OCI-LY7 (cell line): ENCODE measurements around the gene DUSP28. TPM values are rescaled to one million over a fixed set of nuclear protein-coding genes. Genes with fewer than 3 reads are reported as not detected.
A peak's percentile ranks its signal among the peaks of the same experiment; 100 is the strongest.

Experiments used
- BruUV-seq: library from RNA; stranded (reverse); fragments of 400-500 nt; replicated peaks from 2 replicates; lab custom pipeline; 2021; lab: Mats Ljungman, UMichigan
- CTCF ChIA-PET: fragments of 300-600 bp; sonication (Branson Sonifier 250); formaldehyde crosslinking; loops from one replicate; lab custom pipeline; 2022; ENCODE audit warnings: antibody characterized with exemption; ENCODE audit not compliant: unreplicated experiment; lab: Charles Lee
- POLR2A ChIA-PET: fragments of 300-600 bp; sonication (Branson Sonifier 250); formaldehyde crosslinking; loops from one replicate; lab custom pipeline; 2022; ENCODE audit warnings: antibody characterized with exemption; lab: Charles Lee
- DNase-seq: peaks from one replicate; pipeline ENCODE4 v3.0.0-alpha.2; 2015; ENCODE audit warnings: low spot score
- H2AFZ ChIP-seq: fragments of 200-600 bp; sonication (generic), shearing (Covaris generic); 2 replicates; pipeline ENCODE4 v1.6.1; 2014; ENCODE audit warnings: mild to moderate bottlenecking, antibody characterized with exemption, low read length, moderate library complexity
- H3K27ac ChIP-seq: fragments of 200-600 bp; sonication (generic); 2 replicates; pipeline ENCODE4 v1.5.1; 2014; ENCODE audit warnings: mixed run types, low read depth, mild to moderate bottlenecking, moderate library complexity, low read length, inconsistent platforms; ENCODE audit not compliant: poor library complexity, severe bottlenecking
- H3K36me3 ChIP-seq: fragments of 200-600 bp; sonication (generic); 2 replicates; pipeline ENCODE4 v1.6.1; 2014; ENCODE audit warnings: mild to moderate bottlenecking, antibody characterized with exemption, low read length, moderate library complexity, mixed read lengths; ENCODE audit not compliant: insufficient read depth
- H3K4me1 ChIP-seq: fragments of 200-600 bp; sonication (generic); 2 replicates; pipeline ENCODE4 v1.5.1; 2014; ENCODE audit warnings: mild to moderate bottlenecking, low read length; ENCODE audit not compliant: insufficient read depth, poor library complexity, severe bottlenecking
- H3K4me2 ChIP-seq: fragments of 200-600 bp; sonication (generic); 2 replicates; pipeline ENCODE4 v1.6.1; 2014; ENCODE audit warnings: mild to moderate bottlenecking, low read length
- H3K4me3 ChIP-seq: fragments of 200-600 bp; sonication (generic); 2 replicates; pipeline ENCODE4 v1.5.1; 2014; ENCODE audit warnings: mild to moderate bottlenecking, low read depth, low read length; ENCODE audit not compliant: poor library complexity, severe bottlenecking
- H3K79me2 ChIP-seq: fragments of 200-600 bp; sonication (generic); 2 replicates; pipeline ENCODE4 v1.6.1; 2016; ENCODE audit warnings: low read depth, mild to moderate bottlenecking, low read length, moderate library complexity, mixed read lengths; ENCODE audit not compliant: insufficient read depth
- H3K9me2 ChIP-seq: fragments of 200-600 bp; sonication (generic); 2 replicates; pipeline ENCODE4 v1.6.1; 2016; ENCODE audit warnings: mild to moderate bottlenecking, low read length, mixed read lengths; ENCODE audit not compliant: insufficient read depth
- H3K9me3 ChIP-seq: fragments of 200-600 bp; sonication (generic); 2 replicates; pipeline ENCODE4 v1.6.1; 2014; ENCODE audit warnings: mild to moderate bottlenecking, mixed run types, low read length, mixed read lengths
- H4K20me1 ChIP-seq: fragments of 200-600 bp; sonication (generic); 2 replicates; pipeline ENCODE4 v1.6.1; 2014; ENCODE audit warnings: mild to moderate bottlenecking, antibody characterized with exemption, low read length, moderate library complexity, mixed read lengths; ENCODE audit not compliant: insufficient read depth
- CTCF ChIP-seq: fragments of 200-600 bp; sonication (generic); conservative IDR thresholded peaks from 2 replicates; pipeline ENCODE4 v1.5.1; 2014; ENCODE audit warnings: mild to moderate bottlenecking, antibody characterized with exemption, low read length, moderate library complexity, mixed read lengths
- EZH2phosphoT487 ChIP-seq: fragments of 200-600 bp; sonication (generic); IDR thresholded peaks from 2 replicates; pipeline ENCODE4 v1.6.1; 2018; ENCODE audit warnings: low read depth, borderline replicate concordance, mild to moderate bottlenecking, mixed run types, antibody characterized with exemption, low read length, moderate library complexity, mixed read lengths
- intact Hi-C: fragments of 100-400 bp; cut with micrococcal nuclease; formaldehyde crosslinking; loops from one replicate; pipeline ENCODE4 v1.10.0; 2022; ENCODE audit not compliant: unreplicated experiment
- total RNA-seq, 2 experiments: library from RNA; depleted of rRNA in 1 of 2; stranded (reverse); fragments of >200 nt in 1 of 2; shearing (Covaris generic) in 1 of 2; gene quantifications; 2 replicates each; pipeline ENCODE4 v1.2.3, GENCODE V29; 2014 to 2022

DUSP28 gene
- total RNA-seq, 2 experiments from 2014 or later: 15.8 to 17.6 TPM

DNA sequence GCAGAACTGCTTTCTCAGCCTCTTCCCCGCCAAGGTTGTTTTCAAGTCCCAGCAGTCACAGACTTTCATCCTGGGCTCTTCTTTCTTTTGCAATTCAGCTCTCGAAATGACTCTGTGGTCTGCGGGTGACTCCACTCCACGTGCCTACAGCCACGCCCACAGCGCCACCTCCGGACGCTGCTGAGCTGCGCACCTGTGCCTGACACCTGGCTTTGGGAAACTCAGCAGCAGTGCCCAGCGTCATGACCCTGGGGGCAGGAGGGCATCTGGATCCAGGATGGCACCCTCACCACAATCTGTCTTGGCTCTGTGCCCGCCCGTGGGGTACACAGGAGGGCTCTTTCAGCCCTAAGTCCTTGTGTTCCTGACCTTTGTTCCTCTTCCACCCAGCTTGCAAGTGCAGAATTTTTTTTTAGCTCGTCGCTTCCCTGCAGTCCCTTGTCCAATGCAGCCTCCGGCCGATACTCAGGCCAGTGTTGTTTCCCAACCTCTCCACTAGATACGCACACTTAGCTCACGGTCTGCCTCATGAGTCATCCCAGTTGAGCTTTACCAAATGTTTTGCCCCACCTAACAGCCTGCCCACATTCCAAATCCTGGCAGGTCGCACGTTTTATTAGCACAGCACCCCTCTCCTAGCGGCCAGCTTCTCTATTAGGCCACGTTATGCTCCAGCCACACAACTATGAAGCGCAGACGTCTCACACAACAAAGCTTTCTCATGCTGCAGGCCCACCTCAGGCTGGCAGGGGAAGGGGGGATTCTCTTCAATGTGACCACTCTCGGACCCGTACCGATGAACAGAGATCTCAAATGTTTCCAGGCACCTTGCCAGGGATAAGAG lies 19.8 kb downstream of the DUSP28 start:
- H2AFZ ChIP-seq: no peak overlapping the region
- H3K9me3 ChIP-seq: no peaks in the 10 kb centered on the region
- H3K4me1 ChIP-seq: peaks cover 61% of the 10 kb centered on the region
- intact Hi-C loops: loop anchor here (10.0 kb wide), 1 partner anchor 735 kb away; the partner anchor contains the start of genes HDLBP and SEPTIN2
- peaks cover 44% of the 10 kb centered on the region for H3K79me2 ChIP-seq
- H3K27ac ChIP-seq: peak overlapping the region; percentile 69
- ChIA-PET CTCF (interaction anchor here (1.1 to 1.3 kb wide), 2 partner anchors 13 to 14 kb away, joined by 3 to 4 read pairs; no protein-coding TSS in a partner anchor), POLR2A (interaction anchor here (0.9 to 1.5 kb wide), 3 partner anchors 11 to 19 kb away, joined by 3 to 12 read pairs (median 3); no protein-coding TSS in a partner anchor)
- DNase-seq: peak; percentile 76
- 0 out of 2 replicates have a peak, but pooled peaks cover 4% of the 10 kb centered on the region for H4K20me1 ChIP-seq
- H3K4me2 ChIP-seq: peak overlapping the region; percentile 47
- H3K36me3 ChIP-seq: peaks cover 77% of the 10 kb centered on the region
- BruUV-seq: no TSS peak
- H3K9me2 ChIP-seq: no peaks in the 10 kb centered on the region
- TF ChIP-seq EZH2phosphoT487: no peak
- TF ChIP-seq CTCF: peak; percentile 75
- no peak overlapping the region for H3K4me3 ChIP-seq

DNA sequence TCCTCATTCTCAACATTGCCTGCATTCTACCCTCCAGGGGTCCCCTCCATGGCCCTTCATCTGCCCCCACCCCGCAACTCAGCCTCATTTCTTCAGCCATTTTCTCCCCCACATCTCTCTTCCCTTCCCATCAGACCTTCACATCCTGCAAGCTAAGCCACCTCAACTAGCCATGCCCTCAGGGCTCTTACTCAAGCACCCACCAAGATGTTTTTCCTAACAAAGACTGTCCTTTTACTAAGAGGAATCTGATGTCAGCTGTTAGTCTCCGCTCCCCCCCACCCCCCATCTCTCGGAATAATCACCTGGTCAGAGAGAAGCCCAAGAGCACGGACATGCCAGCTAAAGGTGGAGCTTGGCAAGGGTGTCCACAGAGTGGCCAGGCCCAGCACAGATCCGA lies 21.7 kb downstream of the DUSP28 start:
- POLR2A ChIA-PET: interaction anchor here (0.6 kb wide), 1 partner anchor 1512 kb away, joined by 3 read pairs; no protein-coding TSS in a partner anchor
- peaks cover 48% of the 10 kb centered on the region for H3K79me2 ChIP-seq
- no TSS peak for BruUV-seq

More for the DNA sequence above, 21.7 kb downstream of the DUSP28 start:
- Histone ChIP-seq H3K9me3 (no peaks in the 10 kb centered on the region), H3K4me2 (peak overlapping the region; percentile 82; the same call in 1 of the 2 replicates), H3K36me3 (peaks cover 65% of the 10 kb centered on the region), H3K27ac (no peak overlapping the region), H3K4me1 (peaks cover 58% of the 10 kb centered on the region), H3K9me2 (no peaks in the 10 kb centered on the region), H3K4me3 (no peak overlapping the region), H4K20me1 (0 out of 2 replicates have a peak, but pooled peaks cover 4% of the 10 kb centered on the region), H2AFZ (no peak overlapping the region)
- intact Hi-C loops: loop anchor here (10.0 kb wide), 1 partner anchor 733 kb away; the partner anchor contains the start of genes HDLBP and SEPTIN2
- CTCF ChIA-PET: no interaction called here
- no peak for DNase-seq
- TF ChIP-seq EZH2phosphoT487: no peak
- TF ChIP-seq CTCF: no peak
